MM.1S (cell line): ENCODE results near the gene NMNAT3.

ENCODE experiments used
- DNase-seq: peaks from one replicate; pipeline ENCODE4 v3.0.0-alpha.2; 2015
- H2AFZ ChIP-seq: fragments of 300-600 bp; sonication (generic); 2 replicates; pipeline ENCODE4 v1.6.0; 2016; ENCODE audit warnings: antibody characterized with exemption, low read length
- H3F3A ChIP-seq: fragments of 300-600 bp; sonication (generic); 2 replicates; pipeline ENCODE4 v1.6.1; 2016; ENCODE audit warnings: mild to moderate bottlenecking, antibody characterized with exemption, low read length, moderate library complexity, mixed read lengths; ENCODE audit not compliant: insufficient read depth
- H3K27ac ChIP-seq: fragments of 300-600 bp; sonication (generic); 2 replicates; pipeline ENCODE4 v1.5.1; 2016; ENCODE audit warnings: mild to moderate bottlenecking, low read length
- H3K27me3 ChIP-seq: fragments of 300-600 bp; sonication (generic); replicated peaks from 2 replicates; pipeline ENCODE4 v1.6.0; 2016; ENCODE audit warnings: low read length; ENCODE audit not compliant: insufficient read depth
- H3K36me3 ChIP-seq: fragments of 300-600 bp; sonication (generic); replicated peaks from 2 replicates; pipeline ENCODE4 v1.6.1; 2016; ENCODE audit warnings: mild to moderate bottlenecking, low read length, mixed read lengths; ENCODE audit not compliant: insufficient read depth
- H3K4me1 ChIP-seq: fragments of 300-600 bp; sonication (generic); 2 replicates; pipeline ENCODE4 v1.6.1; 2016; ENCODE audit warnings: low read length, mixed read lengths
- H3K4me2 ChIP-seq: fragments of 300-600 bp; sonication (generic); 2 replicates; pipeline ENCODE4 v1.6.0; 2016; ENCODE audit warnings: low read depth, low read length
- H3K4me3 ChIP-seq: fragments of 300-600 bp; sonication (generic); 2 replicates; pipeline ENCODE4 v1.5.1; 2016; ENCODE audit warnings: low read length, mixed read lengths
- H3K79me2 ChIP-seq: fragments of 300-600 bp; sonication (generic); 2 replicates; pipeline ENCODE4 v1.6.1; 2016; ENCODE audit warnings: mixed run types, low read length, mixed read lengths
- H3K9ac ChIP-seq: fragments of 300-600 bp; sonication (generic); 2 replicates; pipeline ENCODE4 v1.6.1; 2016; ENCODE audit warnings: low read length, mixed read lengths
- H3K9me2 ChIP-seq: fragments of 300-600 bp; sonication (generic); replicated peaks from 2 replicates; pipeline ENCODE4 v1.6.1; 2016; ENCODE audit warnings: mild to moderate bottlenecking, low read length, mixed read lengths; ENCODE audit not compliant: insufficient read depth
- H3K9me3 ChIP-seq: fragments of 300-600 bp; sonication (generic); replicated peaks from 2 replicates; pipeline ENCODE4 v1.6.1; 2016; ENCODE audit warnings: mild to moderate bottlenecking, low read length, mixed read lengths; ENCODE audit not compliant: insufficient read depth
- H4K20me1 ChIP-seq: fragments of 300-600 bp; sonication (generic); 2 replicates; pipeline ENCODE4 v1.6.1; 2016; ENCODE audit warnings: mild to moderate bottlenecking, low read length, moderate library complexity, mixed read lengths; ENCODE audit not compliant: insufficient read depth
- EZH2 ChIP-seq: fragments of 300-600 bp; sonication (generic); optimal IDR thresholded peaks from 2 replicates; pipeline ENCODE3; 2017; ENCODE audit warnings: low read depth, mild to moderate bottlenecking, antibody characterized with exemption, low read length, mixed read lengths
- EZH2phosphoT487 ChIP-seq: fragments of 300-600 bp; sonication (generic); IDR thresholded peaks from 2 replicates; pipeline ENCODE4 v1.6.1; 2018; ENCODE audit warnings: antibody characterized with exemption, low read length
- TF ChIP-seq, protein P1 (sequence below): fragments of 300-600 bp; sonication (generic); IDR thresholded peaks from 2 replicates; pipeline ENCODE4 v1.5.1; 2016; ENCODE audit warnings: antibody characterized with exemption, low read length, mixed read lengths

The NMNAT3 gene

DNA sequence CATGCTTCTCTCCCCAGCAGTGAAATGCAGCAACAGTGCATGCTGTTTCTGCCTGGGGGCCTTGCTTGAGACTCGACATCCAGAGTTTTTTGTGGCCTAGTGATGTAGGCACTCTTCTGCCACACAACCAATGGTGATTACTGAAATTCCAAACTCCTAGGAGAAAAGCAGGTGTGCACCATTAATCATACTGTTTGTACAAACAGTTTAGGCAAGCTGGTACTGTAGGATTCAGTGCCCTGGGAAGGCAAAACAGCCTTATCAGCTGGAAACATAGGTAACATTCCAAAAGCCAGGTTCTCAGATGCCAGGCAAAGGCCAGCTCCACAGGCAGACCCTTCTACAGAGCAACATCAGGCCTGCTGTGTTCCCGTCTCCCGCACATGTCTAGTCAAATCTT, 120.7 kb downstream of the NMNAT3 start:
- no peak for DNase-seq
- Histone ChIP-seq H4K20me1 (no peaks in the 10 kb centered on the region), H3K9ac (no peak overlapping the region), H2AFZ (no peak overlapping the region), H3K27ac (no peak overlapping the region), H3K4me1 (no peaks in the 10 kb centered on the region), H3K36me3 (no peaks in the 10 kb centered on the region), H3K27me3 (no peaks in the 10 kb centered on the region), H3K9me3 (no peaks in the 10 kb centered on the region), H3K4me2 (no peak overlapping the region), H3K9me2 (no peaks in the 10 kb centered on the region), H3F3A (no peaks in the 10 kb centered on the region), H3K79me2 (no peaks in the 10 kb centered on the region), H3K4me3 (no peak overlapping the region)
- no peak for TF ChIP-seq EZH2phosphoT487
- TF ChIP-seq, protein P1, sequence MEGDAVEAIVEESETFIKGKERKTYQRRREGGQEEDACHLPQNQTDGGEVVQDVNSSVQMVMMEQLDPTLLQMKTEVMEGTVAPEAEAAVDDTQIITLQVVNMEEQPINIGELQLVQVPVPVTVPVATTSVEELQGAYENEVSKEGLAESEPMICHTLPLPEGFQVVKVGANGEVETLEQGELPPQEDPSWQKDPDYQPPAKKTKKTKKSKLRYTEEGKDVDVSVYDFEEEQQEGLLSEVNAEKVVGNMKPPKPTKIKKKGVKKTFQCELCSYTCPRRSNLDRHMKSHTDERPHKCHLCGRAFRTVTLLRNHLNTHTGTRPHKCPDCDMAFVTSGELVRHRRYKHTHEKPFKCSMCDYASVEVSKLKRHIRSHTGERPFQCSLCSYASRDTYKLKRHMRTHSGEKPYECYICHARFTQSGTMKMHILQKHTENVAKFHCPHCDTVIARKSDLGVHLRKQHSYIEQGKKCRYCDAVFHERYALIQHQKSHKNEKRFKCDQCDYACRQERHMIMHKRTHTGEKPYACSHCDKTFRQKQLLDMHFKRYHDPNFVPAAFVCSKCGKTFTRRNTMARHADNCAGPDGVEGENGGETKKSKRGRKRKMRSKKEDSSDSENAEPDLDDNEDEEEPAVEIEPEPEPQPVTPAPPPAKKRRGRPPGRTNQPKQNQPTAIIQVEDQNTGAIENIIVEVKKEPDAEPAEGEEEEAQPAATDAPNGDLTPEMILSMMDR: no peak
- no peak for TF ChIP-seq EZH2

DNA sequence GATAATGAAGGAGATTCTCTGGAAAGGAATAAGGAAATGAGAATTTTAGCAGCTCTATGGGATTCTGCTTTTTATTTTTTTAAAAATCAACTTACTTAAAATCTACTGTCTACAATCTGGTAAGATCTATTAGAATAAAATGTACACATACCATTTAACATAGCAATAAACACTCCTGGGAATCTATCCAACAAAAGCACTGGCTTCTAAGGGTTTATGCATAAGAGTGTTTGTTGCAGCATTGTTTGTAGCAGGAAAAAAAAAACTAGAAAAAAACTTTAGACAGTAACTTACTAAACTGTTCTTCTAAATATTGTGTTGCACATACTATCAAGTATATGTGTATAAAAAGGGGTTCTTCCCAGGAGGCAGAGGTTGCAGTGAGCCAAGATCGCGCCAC, 122.5 kb downstream of the NMNAT3 start:
- no peak overlapping the region for H3K9ac ChIP-seq
- no peaks in the 10 kb centered on the region for H3K36me3 ChIP-seq
- no peaks in the 10 kb centered on the region for H3K27me3 ChIP-seq
- H3K4me2 ChIP-seq: no peak overlapping the region
- H3F3A ChIP-seq: no peaks in the 10 kb centered on the region
- H4K20me1 ChIP-seq: no peaks in the 10 kb centered on the region
- H3K9me3 ChIP-seq: no peaks in the 10 kb centered on the region
- H3K79me2 ChIP-seq: no peaks in the 10 kb centered on the region
- TF ChIP-seq EZH2: no peak
- TF ChIP-seq, protein P1: no peak
- no peak overlapping the region for H2AFZ ChIP-seq
- H3K27ac ChIP-seq: no peak overlapping the region
- no peak overlapping the region for H3K4me3 ChIP-seq
- DNase-seq: no peak
- no peaks in the 10 kb centered on the region for H3K4me1 ChIP-seq
- H3K9me2 ChIP-seq: no peaks in the 10 kb centered on the region

DNA sequence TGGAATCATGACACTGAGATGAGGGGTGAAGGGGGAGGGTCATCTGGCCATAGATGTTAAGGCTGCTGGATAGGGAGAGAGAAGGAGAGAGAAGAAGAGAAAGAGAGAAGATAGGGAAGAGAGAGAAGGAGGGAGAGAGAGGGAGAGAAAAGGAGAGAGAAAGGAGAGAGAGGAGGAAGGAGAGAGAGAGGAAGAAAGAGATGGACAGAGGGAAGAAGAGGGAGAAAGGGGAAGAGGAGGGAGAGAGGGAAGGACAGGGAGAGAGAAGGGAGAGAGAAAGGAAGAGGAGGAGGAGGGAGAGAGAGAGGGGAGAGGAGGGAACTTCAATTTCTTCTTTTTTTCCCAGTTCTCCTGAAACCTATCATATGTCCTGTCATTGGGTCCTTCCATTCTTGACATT, 123.1 kb downstream of the NMNAT3 start:
- H3K4me2 ChIP-seq: no peak overlapping the region

More for the DNA sequence above, 123.1 kb downstream of the NMNAT3 start:
- H3K27me3 ChIP-seq: no peaks in the 10 kb centered on the region
- H3K9me3 ChIP-seq: no peaks in the 10 kb centered on the region
- no peaks in the 10 kb centered on the region for H4K20me1 ChIP-seq
- H2AFZ ChIP-seq: no peak overlapping the region
- H3K9ac ChIP-seq: no peak overlapping the region
- TF ChIP-seq EZH2: no peak
- no peak for TF ChIP-seq EZH2phosphoT487
- TF ChIP-seq, protein P1: no peak
- H3F3A ChIP-seq: no peaks in the 10 kb centered on the region
- no peaks in the 10 kb centered on the region for H3K9me2 ChIP-seq
- H3K36me3 ChIP-seq: no peaks in the 10 kb centered on the region
- no peak overlapping the region for H3K27ac ChIP-seq
- H3K79me2 ChIP-seq: no peaks in the 10 kb centered on the region
- H3K4me1 ChIP-seq: no peaks in the 10 kb centered on the region
- no peak overlapping the region for H3K4me3 ChIP-seq
- DNase-seq: no peak
